Measurements from ENCODE around the gene HES7. TPM values are rescaled to one million over a fixed set of nuclear protein-coding genes. Genes with fewer than 3 reads are reported as not detected.

Gene HES7
- total RNA-seq, 3 donors from 2014 or later (not counting 1 experiment from before 2014, with no cell fraction given): 0.50 to 0.77 (median 0.61) TPM

GRCh38 chr17:8150194-8151119 is 26.6 kb upstream of the HES7 start:
- Mint-ChIP-seq H3K9me3 (no peaks in the 10 kb centered on the region), H3K27ac (no peak overlapping the region), H3K4me1 (peaks cover 19 to 30% of the 10 kb centered on the region in 2 donors), H3K27me3 (ENCODE audit: low read depth in 2 of 2) (no peaks in the 10 kb centered on the region), H3K36me3 (no peaks in the 10 kb centered on the region), H3K4me3 (peak overlapping the region; percentile 94)
- 80% methylated on average over 18 of the region's 18 CpGs for WGBS (ENCODE audit: insufficient coverage)
- peaks cover 62% of the 10 kb centered on the region for H3K4me1 ChIP-seq (ENCODE audit: control insufficient read depth, insufficient read depth, low read length)
- DNase-seq: peak in 1 of 2 donors; percentile 27
- H3K36me3 ChIP-seq (ENCODE audit: control insufficient read depth, insufficient read depth, low read length): peaks cover 47% of the 10 kb centered on the region
- peak overlapping the region; percentile 53 for H3K4me3 ChIP-seq (ENCODE audit: low read length)
- no peaks in the 10 kb centered on the region for H3K9me3 ChIP-seq (ENCODE audit: control insufficient read depth, insufficient read depth, low read length)
- peak overlapping the region; percentile 68 for H3K27ac ChIP-seq (ENCODE audit: low read length)
- H3K27me3 ChIP-seq (ENCODE audit: control insufficient read depth, insufficient read depth, low read length): no peaks in the 10 kb centered on the region
- intact Hi-C loops (cut with micrococcal nuclease): loop anchor here (1.0 to 10.0 kb wide), 2 partner anchors 12 to 804 kb away; no protein-coding TSS in a partner anchor
- ATAC-seq: no peak
- TF ChIP-seq CTCF (IDR thresholded peaks at IDR 0.05): no peak

- no peaks in the 10 kb centered on the region for H3K9me3 Mint-ChIP-seq
- Histone ChIP-seq H3K36me3 (ENCODE audit: control insufficient read depth, insufficient read depth, low read length) (peaks cover 49% of the 10 kb centered on the region), H3K4me1 (ENCODE audit: control insufficient read depth, insufficient read depth, low read length) (peaks cover 53% of the 10 kb centered on the region), H3K4me3 (ENCODE audit: low read length) (no peak overlapping the region), H3K27me3 (ENCODE audit: control insufficient read depth, insufficient read depth, low read length) (no peaks in the 10 kb centered on the region), H3K9me3 (ENCODE audit: control insufficient read depth, insufficient read depth, low read length) (no peaks in the 10 kb centered on the region), H3K27ac (ENCODE audit: low read length) (no peak overlapping the region)
- intact Hi-C loops (cut with micrococcal nuclease): loop anchor here (10.0 kb wide), 1 partner anchor 805 kb away; no protein-coding TSS in a partner anchor
- no peaks in the 10 kb centered on the region for H3K27me3 Mint-ChIP-seq (ENCODE audit: low read depth in 2 of 2)
- ATAC-seq: no peak
- H3K4me1 Mint-ChIP-seq: peaks cover 19 to 30% of the 10 kb centered on the region in 2 donors
- peak in 1 of 2 donors; percentile 11 for DNase-seq
- H3K4me3 Mint-ChIP-seq: peak overlapping the region; percentile 76
- H3K27ac Mint-ChIP-seq: no peak overlapping the region
- 97% methylated on average over 29 of the region's 29 CpGs for WGBS (ENCODE audit: insufficient coverage)
- no peak for TF ChIP-seq CTCF (IDR thresholded peaks at IDR 0.05)
- H3K36me3 Mint-ChIP-seq: no peaks in the 10 kb centered on the region
Measured at GRCh38 chr17:8149419-8150193, 25.7 kb upstream of the HES7 start.

GRCh38 chr17:8148560-8148959 is 24.7 kb upstream of the HES7 start:
- Mint-ChIP-seq H3K27ac (peak overlapping the region in 1 of 2 donors; percentile 54), H3K36me3 (no peaks in the 10 kb centered on the region), H3K9me3 (no peaks in the 10 kb centered on the region), H3K27me3 (ENCODE audit: low read depth in 2 of 2) (no peaks in the 10 kb centered on the region), H3K4me3 (peak overlapping the region; percentile 42), H3K4me1 (peaks cover 24 to 26% of the 10 kb centered on the region in 2 donors)
- intact Hi-C loops (cut with micrococcal nuclease): no loop called here
- no peaks in the 10 kb centered on the region for H3K9me3 ChIP-seq (ENCODE audit: control insufficient read depth, insufficient read depth, low read length)
- TF ChIP-seq CTCF (IDR thresholded peaks at IDR 0.05): no peak
- peaks cover 43% of the 10 kb centered on the region for H3K4me1 ChIP-seq (ENCODE audit: control insufficient read depth, insufficient read depth, low read length)
- no peak overlapping the region for H3K4me3 ChIP-seq (ENCODE audit: low read length)
- ATAC-seq (no peak), DNase-seq (peak in 1 of 2 donors; percentile 13)
- H3K27ac ChIP-seq (ENCODE audit: low read length): no peak overlapping the region
- 99% methylated on average over 9 of the region's 13 CpGs for WGBS (ENCODE audit: insufficient coverage)
- H3K27me3 ChIP-seq (ENCODE audit: control insufficient read depth, insufficient read depth, low read length): no peaks in the 10 kb centered on the region
- H3K36me3 ChIP-seq (ENCODE audit: control insufficient read depth, insufficient read depth, low read length): peaks cover 60% of the 10 kb centered on the region
